Memory B cell (primary cell): ENCODE measurements around the gene MOCS1.
"Not testable (repeated sequence)": the region's sequence is repeated elsewhere in the genome, so short reads cannot be mapped to it uniquely, and the experiment has no call there.

Experiments used
- ATAC-seq: fragments of 150-1000 bp; cut with Tn5 transposase; 2 replicates; pipeline ENCODE4 v1.10.0; 2021; ENCODE audit warnings: low read depth, mild to moderate bottlenecking, moderate library complexity
- DNase-seq, 2 donors: peaks; one replicate each; pipeline ENCODE4 v3.0.0; 2022; ENCODE audit warnings: low spot score in 2 of 2
- H3K27ac Mint-ChIP-seq: one replicate; pipeline ENCODE4 v1.8.0; 2022; ENCODE audit warnings: mild to moderate bottlenecking, moderate library complexity, mixed read lengths
- H3K27me3 Mint-ChIP-seq: one replicate; pipeline ENCODE4 v1.8.0; 2022; ENCODE audit warnings: mixed read lengths
- H3K36me3 Mint-ChIP-seq: one replicate; pipeline ENCODE4 v1.8.0; 2022; ENCODE audit warnings: mild to moderate bottlenecking, mixed read lengths
- H3K4me1 Mint-ChIP-seq: one replicate; pipeline ENCODE4 v1.8.0; 2022; ENCODE audit warnings: mixed read lengths
- H3K4me3 Mint-ChIP-seq: one replicate; pipeline ENCODE4 v1.8.0; 2022; ENCODE audit warnings: mild to moderate bottlenecking, moderate library complexity, mixed read lengths
- H3K9me3 Mint-ChIP-seq: one replicate; pipeline ENCODE4 v1.8.0; 2022; ENCODE audit warnings: mixed read lengths

The MOCS1 gene

GRCh38 chr6:39934131-39934757 is at the start of gene MOCS1:
TSS of gene MOCS1 (minus strand) at chr6:39934462. CDS start at chr6:39934417, 45 bp downstream.
- H3K36me3 Mint-ChIP-seq: no peaks in the 10 kb centered on the region
- peak within 1 kb of the TSS; percentile 77 for H3K4me3 Mint-ChIP-seq
- no peaks in the 10 kb centered on the region for H3K9me3 Mint-ChIP-seq
- ATAC-seq: no peak
- DNase-seq: no peak
- H3K27me3 Mint-ChIP-seq: peaks cover 12% of the 10 kb centered on the region
- peaks cover 2% of the 10 kb centered on the region for H3K4me1 Mint-ChIP-seq
- H3K27ac Mint-ChIP-seq: no peak within 1 kb of the TSS

DNA sequence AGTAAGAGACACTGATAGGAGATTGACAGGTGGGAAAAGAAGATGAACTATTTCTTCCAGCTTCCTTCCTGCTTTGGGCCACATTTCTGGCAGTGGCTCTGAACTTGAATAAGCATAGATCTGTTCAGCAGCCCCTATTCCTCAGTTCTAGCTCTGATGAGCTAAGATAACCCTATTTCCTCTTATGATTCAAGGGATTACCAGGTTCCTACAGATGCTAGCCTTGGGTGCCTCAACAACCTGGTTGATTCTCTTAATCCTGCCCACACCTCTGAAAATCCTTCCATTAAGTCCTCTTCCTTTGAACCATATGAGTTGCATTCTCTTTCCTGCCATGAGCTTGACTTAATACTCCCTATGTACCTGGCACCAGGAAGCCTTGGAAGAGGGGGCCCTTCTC is 49.8 kb upstream of the MOCS1 start:
- Mint-ChIP-seq H3K27me3 (no peaks in the 10 kb centered on the region), H3K36me3 (no peaks in the 10 kb centered on the region), H3K9me3 (no peaks in the 10 kb centered on the region), H3K4me3 (no peak overlapping the region), H3K4me1 (no peaks in the 10 kb centered on the region), H3K27ac (no peak overlapping the region)
- ATAC-seq (no peak), DNase-seq (no peak)

DNA sequence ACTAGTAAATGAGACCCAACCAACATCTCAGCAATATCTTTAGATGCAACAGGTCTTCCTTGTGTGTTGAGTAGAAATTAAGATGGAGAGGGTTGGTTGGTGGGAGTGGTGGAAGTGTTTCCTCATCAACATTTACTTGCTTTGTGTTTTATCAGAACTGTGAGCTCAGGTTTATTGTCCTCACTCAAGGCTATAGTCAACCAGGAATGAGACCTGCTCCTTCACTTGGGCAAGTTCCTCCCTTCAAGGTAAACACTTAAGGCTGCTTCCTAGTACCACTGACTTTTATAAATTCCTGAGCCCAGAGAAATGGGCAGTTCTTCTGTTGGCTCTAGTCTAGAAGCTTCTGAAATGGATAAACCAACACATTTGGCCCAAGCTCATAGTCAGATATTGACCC is 48.9 kb upstream of the MOCS1 start:
- no peak for ATAC-seq
- Mint-ChIP-seq H3K4me3 (no peak overlapping the region), H3K27me3 (no peaks in the 10 kb centered on the region), H3K4me1 (no peaks in the 10 kb centered on the region), H3K27ac (no peak overlapping the region), H3K36me3 (no peaks in the 10 kb centered on the region), H3K9me3 (no peaks in the 10 kb centered on the region)
- DNase-seq: no peak

DNA sequence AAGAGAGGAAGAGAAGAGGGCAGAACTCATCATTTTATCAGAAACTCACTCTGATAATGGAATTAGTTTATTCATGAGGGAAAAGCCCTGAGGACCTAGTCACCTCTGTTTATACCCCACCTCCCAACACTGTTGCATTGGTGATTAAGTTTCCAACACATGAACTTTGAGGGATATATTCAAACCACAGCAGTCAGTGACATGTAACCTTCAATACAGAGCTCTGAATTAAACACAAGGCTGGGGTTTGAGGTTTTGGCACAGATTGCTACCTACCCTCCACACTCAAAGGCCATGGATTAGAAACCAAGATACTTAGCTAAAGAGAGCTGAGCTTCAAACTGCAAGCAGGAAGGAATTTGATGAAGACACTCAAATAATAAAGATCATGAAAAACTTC is 48.5 kb upstream of the MOCS1 start:
- H3K27ac Mint-ChIP-seq: no peak overlapping the region
- ATAC-seq (no peak), DNase-seq (no peak)
- H3K9me3 Mint-ChIP-seq: no peaks in the 10 kb centered on the region
- H3K27me3 Mint-ChIP-seq: no peaks in the 10 kb centered on the region
- H3K4me3 Mint-ChIP-seq: no peak overlapping the region
- no peaks in the 10 kb centered on the region for H3K4me1 Mint-ChIP-seq
- no peaks in the 10 kb centered on the region for H3K36me3 Mint-ChIP-seq

GRCh38 chr6:39980839-39981580 is 46.7 kb upstream of the MOCS1 start:
- Mint-ChIP-seq H3K27ac (no peak overlapping the region), H3K27me3 (no peaks in the 10 kb centered on the region), H3K9me3 (no peaks in the 10 kb centered on the region), H3K4me3 (no peak overlapping the region), H3K4me1 (no peaks in the 10 kb centered on the region), H3K36me3 (no peaks in the 10 kb centered on the region)
- DNase-seq (peak; percentile 30 to 38), ATAC-seq (peak; percentile 43)

- H3K9me3 Mint-ChIP-seq: no peaks in the 10 kb centered on the region
- no peak for ATAC-seq
- no peaks in the 10 kb centered on the region for H3K36me3 Mint-ChIP-seq
- H3K27ac Mint-ChIP-seq: no peak overlapping the region
- H3K27me3 Mint-ChIP-seq: peaks cover 8% of the 10 kb centered on the region
- no peak overlapping the region for H3K4me3 Mint-ChIP-seq
- H3K4me1 Mint-ChIP-seq: no peaks in the 10 kb centered on the region
- no peak for DNase-seq
These were observed 45.4 kb upstream of the MOCS1 start for GRCh38 chr6:39979461-39980328.

DNA sequence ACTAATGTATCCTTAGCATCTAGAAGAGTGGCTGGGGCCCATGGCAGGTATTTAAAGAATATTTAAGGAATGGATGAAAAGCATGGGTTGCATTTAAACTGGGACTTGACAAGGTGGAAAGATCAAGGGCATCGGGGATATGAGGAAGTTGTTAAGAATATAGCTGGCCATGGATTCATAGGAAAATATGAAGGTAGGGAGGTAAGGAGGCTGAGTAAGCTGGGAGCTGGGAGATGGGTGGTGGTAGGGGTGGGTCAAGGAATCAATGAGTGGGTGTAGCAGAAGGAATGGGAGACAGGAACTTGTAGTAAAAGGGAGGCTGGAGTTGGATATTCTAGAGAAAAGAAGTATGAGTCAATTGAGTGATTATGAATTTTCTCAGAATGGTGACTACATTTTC is 44.0 kb upstream of the MOCS1 start:
- peaks cover 8% of the 10 kb centered on the region for H3K27me3 Mint-ChIP-seq

GRCh38 chr6:39973661-39974060 is 39.4 kb upstream of the MOCS1 start:
- ATAC-seq (no peak), DNase-seq (no peak)
- peaks cover 8% of the 10 kb centered on the region for H3K27me3 Mint-ChIP-seq
- H3K4me3 Mint-ChIP-seq: no peak overlapping the region
- H3K9me3 Mint-ChIP-seq: no peaks in the 10 kb centered on the region
- no peaks in the 10 kb centered on the region for H3K36me3 Mint-ChIP-seq
- no peaks in the 10 kb centered on the region for H3K4me1 Mint-ChIP-seq
- H3K27ac Mint-ChIP-seq: no peak overlapping the region

More for the DNA sequence above, 44.0 kb upstream of the MOCS1 start:
- Mint-ChIP-seq H3K4me3 (no peak overlapping the region), H3K27ac (no peak overlapping the region), H3K36me3 (no peaks in the 10 kb centered on the region), H3K9me3 (no peaks in the 10 kb centered on the region), H3K4me1 (no peaks in the 10 kb centered on the region)
- DNase-seq (no peak), ATAC-seq (no peak)

DNA sequence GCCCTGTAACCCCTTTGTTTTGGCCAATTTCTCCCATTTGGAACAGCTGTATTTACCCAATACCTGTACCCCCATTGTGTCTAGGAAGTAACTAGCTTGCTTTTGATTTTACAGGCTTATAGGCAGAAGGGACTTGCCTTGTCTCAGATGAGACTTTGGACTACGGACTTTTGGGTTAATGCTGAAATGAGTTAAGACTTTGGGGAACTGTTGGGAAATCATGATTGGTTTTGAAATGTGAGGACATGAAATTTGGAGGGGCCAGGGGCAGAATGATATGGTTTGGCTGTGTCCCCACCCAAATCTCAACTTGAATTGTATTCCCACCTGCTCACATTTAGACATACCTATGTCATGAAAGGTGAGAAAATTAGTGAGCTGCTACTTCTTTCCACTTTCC is 38.5 kb upstream of the MOCS1 start:
- not testable (repeated sequence) for H3K27ac Mint-ChIP-seq, ATAC-seq, H3K4me3 Mint-ChIP-seq, H3K4me1 Mint-ChIP-seq, H3K9me3 Mint-ChIP-seq, H3K36me3 Mint-ChIP-seq, H3K27me3 Mint-ChIP-seq, DNase-seq

DNA sequence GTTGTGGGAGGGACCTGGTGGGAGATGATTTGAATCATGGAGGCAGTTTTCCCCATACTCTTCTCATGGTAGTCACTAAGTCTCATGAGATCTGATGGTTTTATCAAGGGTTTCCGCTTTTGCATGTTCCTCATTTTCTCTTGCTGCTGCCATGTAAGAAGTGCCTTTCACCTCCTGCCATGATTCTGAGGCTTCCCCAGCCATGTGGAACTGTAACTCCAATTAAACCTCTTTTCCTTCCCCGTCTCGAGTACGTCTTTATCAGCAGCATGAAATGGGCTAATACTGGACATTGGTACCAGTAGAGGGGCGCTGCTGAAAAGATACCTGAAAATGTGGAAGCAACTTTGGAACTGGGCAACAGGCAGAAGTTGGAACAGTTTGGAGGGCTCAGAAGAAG is 36.9 kb upstream of the MOCS1 start:
- not testable (repeated sequence) for H3K4me3 Mint-ChIP-seq, H3K36me3 Mint-ChIP-seq, ATAC-seq, H3K9me3 Mint-ChIP-seq, H3K27ac Mint-ChIP-seq, DNase-seq, H3K4me1 Mint-ChIP-seq, H3K27me3 Mint-ChIP-seq

DNA sequence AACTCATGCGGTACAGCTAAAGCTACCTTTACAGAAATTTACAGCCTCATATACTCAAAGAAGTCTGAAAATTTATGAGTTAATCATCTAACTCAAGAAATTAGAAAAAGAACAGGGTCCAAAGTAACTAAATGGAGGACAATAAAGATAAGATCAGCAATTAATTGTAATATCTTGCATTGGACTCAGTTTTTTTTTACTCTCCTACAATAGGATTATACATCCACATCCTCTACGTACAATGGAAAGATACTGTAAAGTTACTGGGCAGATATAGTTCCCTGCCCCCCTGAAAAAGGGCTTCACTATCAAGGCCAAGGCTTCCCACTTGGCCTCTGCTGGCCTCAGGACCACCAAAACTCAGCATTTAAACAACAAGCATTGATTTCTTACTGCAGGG is 31.5 kb upstream of the MOCS1 start:
- Mint-ChIP-seq H3K4me1 (no peaks in the 10 kb centered on the region), H3K4me3 (no peak overlapping the region), H3K27ac (no peak overlapping the region), H3K27me3 (peaks cover 8% of the 10 kb centered on the region), H3K36me3 (no peaks in the 10 kb centered on the region), H3K9me3 (no peaks in the 10 kb centered on the region)
- no peak for DNase-seq
- ATAC-seq: no peak

- Mint-ChIP-seq H3K4me1 (no peaks in the 10 kb centered on the region), H3K36me3 (no peaks in the 10 kb centered on the region), H3K9me3 (peaks cover 2% of the 10 kb centered on the region), H3K27me3 (peaks cover 8% of the 10 kb centered on the region), H3K27ac (no peak overlapping the region), H3K4me3 (no peak overlapping the region)
- no peak for DNase-seq
- ATAC-seq: no peak
These were observed 30.3 kb upstream of the MOCS1 start for GRCh38 chr6:39964530-39964929.

- no peak overlapping the region for H3K4me3 Mint-ChIP-seq
These were observed 29.8 kb upstream of the MOCS1 start for GRCh38 chr6:39964094-39964493.

DNA sequence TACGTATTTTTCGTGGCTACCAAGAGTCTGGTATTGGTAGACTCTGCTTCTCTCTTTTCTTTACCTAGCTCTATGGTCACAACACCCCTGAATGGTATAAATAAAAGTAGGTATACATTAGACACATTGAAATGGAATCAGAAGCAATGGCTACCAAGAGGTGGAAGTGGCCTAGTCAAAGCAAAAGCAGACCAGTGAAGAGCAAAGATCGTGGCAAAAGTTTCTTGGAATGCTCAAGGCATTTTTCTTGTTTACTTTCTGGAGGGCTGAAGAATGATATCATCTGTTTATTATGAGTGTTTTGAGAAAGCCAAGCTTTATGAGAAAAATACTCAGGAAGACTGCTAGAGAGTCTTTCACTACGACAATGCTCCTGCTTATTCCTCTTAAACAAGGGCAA is 28.6 kb upstream of the MOCS1 start:
- peaks cover 2% of the 10 kb centered on the region for H3K9me3 Mint-ChIP-seq
- no peak overlapping the region for H3K4me3 Mint-ChIP-seq
- H3K36me3 Mint-ChIP-seq: no peaks in the 10 kb centered on the region
- H3K27ac Mint-ChIP-seq: no peak overlapping the region
- ATAC-seq (no peak), DNase-seq (no peak)
- H3K27me3 Mint-ChIP-seq: peaks cover 10% of the 10 kb centered on the region
- H3K4me1 Mint-ChIP-seq: no peaks in the 10 kb centered on the region

More at GRCh38 chr6:39964094-39964493, 29.8 kb upstream of the MOCS1 start:
- Mint-ChIP-seq H3K27ac (no peak overlapping the region), H3K4me1 (no peaks in the 10 kb centered on the region), H3K36me3 (no peaks in the 10 kb centered on the region), H3K27me3 (peaks cover 10% of the 10 kb centered on the region), H3K9me3 (peaks cover 2% of the 10 kb centered on the region)
- ATAC-seq (no peak), DNase-seq (no peak)
